Activated CD8-positive, alpha-beta memory T cell treated with anti-CD3 and anti-CD28 coated beads for 1 hour (primary cell): ENCODE measurements around the gene MLXIP.
A peak's percentile ranks its signal among the peaks of the same experiment; 100 is the strongest.

ENCODE experiments used
- DNase-seq, 2 donors: peaks; one replicate each; pipeline ENCODE4 v3.0.0-alpha.2; 2020; ENCODE audit warnings: low read depth in 1 of 2; ENCODE audit errors: extremely low read depth in 1 of 2

MLXIP gene

DNA sequence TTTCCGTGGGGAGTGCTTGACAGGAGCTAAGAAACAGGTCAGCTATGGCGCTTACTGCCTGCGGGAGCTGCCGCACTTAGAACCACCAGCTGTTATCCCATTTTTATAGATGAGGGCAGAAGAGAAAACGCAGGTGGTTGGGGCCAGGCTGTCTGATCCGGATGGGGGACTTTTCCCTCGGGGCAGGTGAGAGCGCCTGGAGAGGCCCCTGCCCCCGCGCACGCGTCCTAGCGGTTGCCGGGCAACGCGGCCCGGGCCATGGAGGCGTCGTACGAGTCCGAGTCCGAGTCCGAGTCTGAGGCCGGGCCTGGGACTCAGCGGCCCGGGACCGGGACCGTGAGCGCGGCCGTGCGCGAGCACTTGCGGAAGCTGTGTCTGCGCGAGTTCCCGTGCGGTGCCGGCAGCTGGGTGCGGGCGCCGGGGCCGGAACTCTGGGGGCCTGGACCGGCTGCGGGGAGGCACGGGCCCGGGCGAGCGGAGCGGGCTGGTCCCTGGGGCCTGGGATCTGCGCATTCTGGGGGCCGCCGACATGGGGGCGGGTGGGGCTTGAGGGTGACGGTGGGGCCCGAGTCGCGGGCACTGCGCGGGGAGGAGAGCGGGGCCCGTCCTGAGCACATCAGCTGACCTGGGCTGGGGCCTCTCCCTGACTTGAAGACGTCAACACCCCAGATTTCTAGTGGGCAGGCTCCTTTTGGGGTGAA lies 104.5 kb downstream of the MLXIP start, which contains the start of gene LRRC43:
TSS of gene LRRC43 (plus strand) at position 237 of the 701 bp plus-strand sequence. CDS start at position 259, 22 bp downstream.
- DNase-seq = no peak

DNA sequence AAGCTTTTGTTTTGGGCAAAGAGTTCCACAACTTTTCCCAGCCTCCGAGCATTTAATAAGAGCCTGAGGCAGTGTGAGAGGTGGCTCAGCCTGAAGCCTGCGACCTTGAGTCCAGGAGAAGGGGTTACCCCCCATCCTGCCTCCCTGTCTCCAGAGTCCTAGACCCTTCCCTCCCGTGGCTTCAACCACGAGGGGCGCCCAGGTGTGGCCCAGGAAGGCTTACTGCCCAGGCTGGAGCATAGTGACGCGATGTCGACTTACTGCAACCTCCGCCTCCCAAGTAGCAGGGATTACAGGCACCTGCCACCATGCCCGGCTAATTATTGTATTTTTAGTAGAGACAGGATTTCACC lies 105.0 kb downstream of the MLXIP start:
- DNase-seq = no peak

- DNase-seq = no peak
Observed at GRCh38 chr12:122184517-122184916, 106.0 kb downstream of the MLXIP start.

DNA sequence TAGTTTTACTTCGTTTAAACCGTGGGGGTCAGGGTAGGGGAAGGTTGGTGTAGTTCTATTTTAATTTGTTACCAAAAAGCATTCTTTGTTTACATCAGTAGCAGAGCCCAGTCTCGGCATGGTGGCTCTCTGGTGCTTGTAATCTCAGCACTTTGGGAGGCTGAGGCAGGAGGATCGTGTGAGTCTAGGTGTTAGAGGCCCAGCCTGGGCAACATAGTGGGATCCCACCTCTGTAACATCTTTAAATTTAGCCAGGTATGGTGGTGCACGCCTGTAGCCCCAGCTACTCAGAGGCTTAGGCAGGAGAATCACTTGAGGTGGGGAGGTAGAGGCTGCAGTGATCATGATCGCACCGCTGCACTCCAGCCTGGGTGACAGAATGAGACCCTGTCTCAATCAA lies 106.5 kb downstream of the MLXIP start:
- DNase-seq = no peak

GRCh38 chr12:122185494-122186082 lies 107.0 kb downstream of the MLXIP start:
- DNase-seq = no peak

GRCh38 chr12:122187466-122187865 lies 108.9 kb downstream of the MLXIP start:
- no peak for DNase-seq

- DNase-seq = no peak
Observed at GRCh38 chr12:122189626-122190475, 111.3 kb downstream of the MLXIP start.

GRCh38 chr12:122190842-122191668 lies 112.5 kb downstream of the MLXIP start:
- DNase-seq = peak in 1 of 2 donors; percentile 17

- DNase-seq = no peak
Observed at GRCh38 chr12:122192441-122192840, 113.9 kb downstream of the MLXIP start.

- DNase-seq = no peak
Observed at GRCh38 chr12:122194804-122195203, 116.2 kb downstream of the MLXIP start.

DNA sequence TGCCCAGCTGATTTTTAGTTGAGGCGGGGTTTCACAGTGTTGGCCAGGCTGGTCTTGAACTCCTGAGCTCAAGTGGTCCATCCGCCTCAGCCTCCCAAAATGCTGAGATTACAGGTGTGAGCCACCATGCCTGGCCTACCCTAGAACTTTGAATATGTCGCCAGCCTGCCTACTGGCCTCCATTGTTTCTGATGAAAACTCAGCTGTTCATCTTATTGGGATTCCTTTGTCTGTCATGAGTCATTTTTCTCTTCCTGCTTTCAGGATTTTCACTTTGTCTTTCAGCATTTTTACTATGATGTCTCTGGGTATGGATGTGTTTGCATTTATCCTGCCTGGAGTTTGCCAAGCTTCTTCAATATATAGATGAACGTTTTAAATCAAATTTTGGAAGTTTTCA lies 116.8 kb downstream of the MLXIP start:
- DNase-seq = no peak
